HG02642 (cell line): ENCODE results near the gene ANKRD62.
"Not testable (repeated sequence)": the region's sequence is repeated elsewhere in the genome, so short reads cannot be mapped to it uniquely, and the experiment has no call there.

Experiments used
- ATAC-seq: cut with Tn5 transposase; IDR thresholded peaks from one replicate; pipeline ENCODE4 v1.9.1; 2021; ENCODE audit warnings: mild to moderate bottlenecking; ENCODE audit not compliant: unreplicated experiment, poor library complexity

The ANKRD62 gene

GRCh38 chr18:12064086-12064763, 29.4 kb upstream of the ANKRD62 start:
- ATAC-seq: no peak

- no peak for ATAC-seq
Measured at GRCh38 chr18:12065397-12065796, 28.2 kb upstream of the ANKRD62 start.

DNA sequence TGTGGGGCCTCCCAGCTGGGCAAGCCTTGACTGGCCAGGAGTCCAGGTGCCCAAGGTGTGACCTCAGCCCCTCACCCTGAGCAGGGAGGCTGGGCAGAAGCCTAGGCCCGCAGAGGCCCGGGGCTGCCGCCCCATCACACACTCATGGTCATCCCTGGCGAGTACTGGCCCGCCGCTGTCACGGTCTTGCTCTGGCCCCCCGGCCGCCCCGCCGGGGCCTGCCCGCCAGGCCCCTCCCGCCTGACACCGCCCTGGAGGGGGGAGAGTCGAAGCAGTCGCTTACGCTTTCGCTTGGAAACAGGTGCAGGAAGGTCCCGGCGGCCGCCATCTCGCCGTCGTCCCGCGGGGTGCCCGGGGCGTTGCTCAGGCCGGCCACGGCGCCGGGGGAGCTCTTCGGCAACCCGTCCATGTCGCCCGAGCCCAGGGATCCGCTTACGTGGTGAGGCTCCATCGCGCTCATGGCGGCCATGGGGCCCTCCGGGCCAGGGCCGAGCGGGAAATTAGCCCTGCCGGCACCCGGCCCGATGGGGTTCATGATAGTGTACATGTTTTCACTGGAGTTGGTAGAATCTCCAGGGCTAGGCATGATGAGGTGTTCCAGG, 26.6 kb upstream of the ANKRD62 start:
- no peak for ATAC-seq

- no peak for ATAC-seq
Measured at GRCh38 chr18:12067671-12068070, 26.0 kb upstream of the ANKRD62 start.

DNA sequence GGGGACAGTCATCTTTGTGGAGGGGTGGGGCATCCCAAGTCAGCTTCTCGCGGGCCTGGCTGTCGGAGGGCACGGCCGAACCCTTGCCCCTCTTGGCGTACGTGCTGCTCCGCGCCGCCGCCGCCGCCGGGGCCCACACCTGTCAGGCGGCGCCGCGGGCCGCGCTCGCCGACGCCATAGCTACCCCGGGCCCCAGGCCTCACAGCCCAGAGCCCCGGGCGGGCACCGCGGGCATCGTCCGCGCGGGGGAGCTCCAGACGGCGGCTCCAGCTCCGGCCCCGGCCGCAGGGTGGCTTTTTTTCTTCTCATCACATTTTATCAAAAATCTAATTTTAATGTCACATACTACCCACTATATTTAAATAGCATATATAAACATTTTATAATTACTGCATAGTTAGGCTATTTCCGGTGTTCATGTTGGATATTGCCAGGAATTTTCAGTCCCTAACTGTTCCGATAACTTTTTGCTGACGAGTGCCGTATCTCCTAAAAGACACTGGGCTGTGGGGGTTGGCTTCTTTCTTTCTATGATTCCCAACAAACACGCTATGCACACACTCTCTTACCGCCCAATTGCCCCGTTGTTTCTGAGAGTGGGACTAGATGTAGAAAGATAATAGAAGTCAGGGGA, 25.2 kb upstream of the ANKRD62 start:
- ATAC-seq: not testable (repeated sequence)

GRCh38 chr18:12068950-12069320, 24.7 kb upstream of the ANKRD62 start:
- ATAC-seq: no peak

GRCh38 chr18:12071066-12071465, 22.6 kb upstream of the ANKRD62 start:
- ATAC-seq: not testable (repeated sequence)

GRCh38 chr18:12072996-12073395, 20.6 kb upstream of the ANKRD62 start:
- ATAC-seq: no peak

GRCh38 chr18:12074736-12075135, 18.9 kb upstream of the ANKRD62 start:
- ATAC-seq: no peak

- ATAC-seq: no peak
Measured at GRCh38 chr18:12076424-12077140, 17.1 kb upstream of the ANKRD62 start.

- not testable (repeated sequence) for ATAC-seq
Measured at GRCh38 chr18:12077994-12078393, 15.6 kb upstream of the ANKRD62 start.

DNA sequence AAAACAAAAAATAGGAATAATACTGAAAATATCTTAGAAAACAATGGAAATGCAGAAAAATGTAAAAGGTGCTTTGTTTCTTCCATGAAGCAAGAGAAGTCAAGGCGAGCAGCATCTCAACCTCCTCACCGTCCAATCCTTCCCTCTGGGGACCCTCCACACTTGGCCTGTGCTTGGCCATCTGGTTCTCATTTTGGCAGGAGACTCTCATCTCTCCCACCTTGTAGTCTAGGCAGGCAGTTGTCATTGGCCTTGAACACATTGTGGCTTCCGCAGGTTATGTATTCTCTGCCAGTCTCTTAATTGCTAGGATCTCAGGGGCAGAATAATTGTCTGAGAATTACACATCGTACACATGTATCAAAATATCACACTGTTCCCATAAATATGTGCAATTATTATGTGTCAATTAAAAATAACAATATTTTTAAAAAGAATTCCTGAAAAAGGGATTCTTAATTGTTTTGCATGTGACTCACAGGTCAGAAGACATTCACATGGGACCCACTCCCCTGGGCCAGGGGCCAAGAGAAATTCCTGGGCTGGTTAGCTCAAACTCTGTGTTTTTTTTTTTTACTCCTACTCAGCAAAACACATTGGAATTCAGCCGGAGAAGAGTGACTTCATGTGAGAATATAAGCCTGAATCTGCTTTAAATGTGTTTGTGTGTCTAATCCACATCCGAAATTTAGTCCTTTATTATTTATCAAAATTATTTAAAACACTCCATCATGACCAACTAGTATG, 14.0 kb upstream of the ANKRD62 start:
- ATAC-seq: no peak

DNA sequence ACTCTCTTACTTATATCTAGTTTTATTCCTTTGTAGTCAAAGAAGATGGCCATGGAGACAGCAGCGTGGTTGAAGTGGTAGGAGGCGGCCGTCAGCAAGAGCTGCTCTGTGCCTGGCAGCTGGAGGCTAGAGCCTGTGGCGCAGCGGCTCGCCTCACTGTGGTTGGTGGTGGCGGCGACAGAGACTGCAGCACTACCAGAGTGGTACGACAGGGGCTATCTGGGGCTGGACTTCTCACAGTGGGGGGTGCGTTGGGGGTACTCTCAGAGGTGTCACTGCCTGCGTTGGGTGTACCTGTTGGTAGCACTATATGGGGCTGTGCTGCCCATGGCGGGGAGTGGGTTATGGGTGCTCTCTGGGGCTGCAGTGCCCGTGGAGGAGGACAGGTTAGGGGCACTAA, 8.5 kb upstream of the ANKRD62 start:
- no peak for ATAC-seq

DNA sequence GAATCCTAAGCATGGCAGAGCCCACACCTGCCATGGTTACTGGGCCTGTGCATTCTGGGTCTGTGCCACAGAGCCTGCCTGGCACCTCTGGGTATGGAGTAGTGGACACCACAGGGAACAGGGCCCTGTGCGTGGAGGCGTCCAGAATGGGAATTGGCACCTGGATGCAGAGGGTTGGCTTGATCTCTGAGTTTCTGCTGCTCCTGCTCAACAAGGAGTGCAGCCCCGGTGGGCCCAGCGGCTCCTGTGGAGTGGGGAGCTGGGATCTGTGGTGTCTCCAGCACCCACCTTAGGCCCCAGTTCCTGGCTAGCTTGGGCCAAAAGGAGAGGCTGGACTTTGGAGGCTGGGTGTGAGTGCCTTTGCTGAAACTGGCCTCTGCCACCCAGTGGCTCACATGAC, 7.9 kb upstream of the ANKRD62 start:
- no peak for ATAC-seq

- no peak for ATAC-seq
Measured at GRCh38 chr18:12086249-12086648, 7.4 kb upstream of the ANKRD62 start.

GRCh38 chr18:12086677-12087470, 6.8 kb upstream of the ANKRD62 start:
- ATAC-seq: no peak

GRCh38 chr18:12087471-12088025, 6.1 kb upstream of the ANKRD62 start:
- ATAC-seq: no peak

DNA sequence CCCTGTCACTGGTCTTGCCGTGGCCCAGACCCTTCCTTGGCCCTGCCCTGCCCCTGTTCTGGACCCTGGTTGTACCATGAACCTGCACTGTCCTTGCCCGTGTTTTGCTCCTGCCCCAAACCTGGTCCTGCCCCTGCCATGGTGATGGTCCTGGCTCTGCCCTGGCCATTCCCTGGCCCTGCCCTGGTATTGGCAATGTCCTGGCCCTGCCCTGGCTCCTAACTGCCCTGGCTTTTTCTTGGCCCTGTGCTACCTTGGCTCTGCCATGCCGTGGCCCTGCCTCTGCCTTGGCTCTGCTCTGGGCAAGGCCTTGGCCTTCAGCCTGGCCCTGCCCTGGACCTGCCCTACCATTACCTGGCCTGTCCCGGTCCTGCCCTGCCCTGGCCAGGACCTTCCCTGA, 5.5 kb upstream of the ANKRD62 start:
- ATAC-seq: no peak

GRCh38 chr18:12088731-12089375, 4.8 kb upstream of the ANKRD62 start:
- ATAC-seq: no peak
